Stimulated activated CD8-positive, alpha-beta memory T cell treated with anti-CD3 and anti-CD28 coated beads, Interleukin-4, amount 100 ng/mL, for 1 hour (primary cell): ENCODE results near the gene PRR5.
A peak's percentile ranks its signal among the peaks of the same experiment; 100 is the strongest.
"Not testable (repeated sequence)": the region's sequence is repeated elsewhere in the genome, so short reads cannot be mapped to it uniquely, and the experiment has no call there.

Experiments used
- DNase-seq, 2 donors: peaks; one replicate each; pipeline ENCODE4 v3.0.0-alpha.2; 2020; ENCODE audit warnings: low read depth in 2 of 2, low spot score in 1 of 2

The PRR5 gene

DNA sequence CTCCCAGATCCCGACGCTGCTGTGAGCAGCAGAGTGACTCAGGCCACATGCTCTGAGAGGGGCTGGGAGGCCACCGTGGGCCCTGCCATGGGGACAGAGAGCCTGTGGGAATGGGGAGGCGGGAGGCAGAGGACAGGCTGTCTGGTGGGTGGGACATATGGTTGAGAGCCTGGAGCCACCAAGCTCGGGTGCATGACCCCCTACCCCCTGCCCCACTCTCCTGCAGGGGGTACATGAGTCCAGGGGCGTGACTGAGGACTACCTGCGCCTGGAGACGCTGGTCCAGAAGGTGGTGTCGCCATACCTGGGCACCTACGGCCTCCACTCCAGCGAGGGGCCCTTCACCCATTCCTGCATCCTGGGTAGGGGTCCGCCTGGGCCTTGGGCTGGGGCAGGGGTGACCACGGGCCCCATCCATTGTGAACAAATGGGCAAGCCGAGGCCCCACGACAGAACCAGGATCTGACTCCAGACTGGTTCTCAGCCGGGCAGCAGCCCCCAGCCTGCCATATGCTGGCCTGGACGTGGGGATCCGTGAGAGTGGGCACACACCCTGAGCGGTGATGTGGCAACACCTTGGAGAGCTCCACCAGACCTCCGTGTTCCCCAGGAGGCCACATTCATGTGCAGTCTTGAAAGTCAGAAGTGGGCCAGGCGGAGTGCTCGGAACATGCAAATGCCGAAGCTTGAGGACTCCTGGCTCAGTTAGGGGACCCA lies 33.0 kb downstream of the PRR5 start:
- no peak for DNase-seq

DNA sequence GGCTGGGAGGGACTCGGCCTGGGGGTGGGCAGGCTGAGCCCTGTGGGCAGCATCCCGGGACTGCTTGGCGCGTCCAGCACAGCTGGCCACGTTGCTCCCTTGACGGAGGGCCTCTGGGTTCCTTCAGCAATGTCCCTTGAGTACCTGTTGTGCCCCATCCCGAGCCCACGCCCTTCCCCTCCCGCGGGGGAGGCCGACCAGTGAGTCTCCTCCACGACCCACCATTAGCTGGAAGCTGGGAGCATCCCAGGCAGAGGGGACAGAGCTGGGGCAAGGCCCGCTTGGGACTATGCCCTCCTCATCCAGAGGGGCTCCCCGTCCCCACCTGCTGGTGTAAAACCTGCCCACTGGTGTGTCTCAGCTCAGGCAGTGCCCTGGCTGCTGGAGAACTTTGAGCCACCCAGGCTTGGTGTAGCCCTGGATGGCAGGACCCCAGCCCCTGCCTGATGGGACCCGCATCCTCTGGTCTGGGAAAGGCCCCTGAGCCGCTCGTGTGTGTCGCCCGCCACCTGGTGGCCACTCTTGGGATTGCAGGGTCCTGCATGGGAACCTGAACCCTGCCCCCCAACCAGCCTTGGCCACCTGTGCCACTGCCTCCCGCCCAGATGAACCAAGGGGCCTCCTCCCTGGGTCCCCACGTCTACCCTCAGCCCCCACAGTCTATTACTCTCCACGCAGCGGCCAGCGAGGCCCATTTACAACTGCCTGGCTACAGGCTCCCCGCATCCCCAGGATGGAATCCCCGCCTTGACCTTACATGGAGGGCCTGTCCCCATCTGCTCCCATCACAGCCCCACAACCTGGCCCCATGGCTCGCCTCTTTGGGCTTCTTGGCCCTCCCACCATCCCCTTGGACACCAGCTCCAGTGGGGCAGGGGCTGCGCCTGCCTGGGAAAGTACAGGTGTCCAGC lies 33.8 kb downstream of the PRR5 start:
- DNase-seq, result peak; percentile 74 to 83

DNA sequence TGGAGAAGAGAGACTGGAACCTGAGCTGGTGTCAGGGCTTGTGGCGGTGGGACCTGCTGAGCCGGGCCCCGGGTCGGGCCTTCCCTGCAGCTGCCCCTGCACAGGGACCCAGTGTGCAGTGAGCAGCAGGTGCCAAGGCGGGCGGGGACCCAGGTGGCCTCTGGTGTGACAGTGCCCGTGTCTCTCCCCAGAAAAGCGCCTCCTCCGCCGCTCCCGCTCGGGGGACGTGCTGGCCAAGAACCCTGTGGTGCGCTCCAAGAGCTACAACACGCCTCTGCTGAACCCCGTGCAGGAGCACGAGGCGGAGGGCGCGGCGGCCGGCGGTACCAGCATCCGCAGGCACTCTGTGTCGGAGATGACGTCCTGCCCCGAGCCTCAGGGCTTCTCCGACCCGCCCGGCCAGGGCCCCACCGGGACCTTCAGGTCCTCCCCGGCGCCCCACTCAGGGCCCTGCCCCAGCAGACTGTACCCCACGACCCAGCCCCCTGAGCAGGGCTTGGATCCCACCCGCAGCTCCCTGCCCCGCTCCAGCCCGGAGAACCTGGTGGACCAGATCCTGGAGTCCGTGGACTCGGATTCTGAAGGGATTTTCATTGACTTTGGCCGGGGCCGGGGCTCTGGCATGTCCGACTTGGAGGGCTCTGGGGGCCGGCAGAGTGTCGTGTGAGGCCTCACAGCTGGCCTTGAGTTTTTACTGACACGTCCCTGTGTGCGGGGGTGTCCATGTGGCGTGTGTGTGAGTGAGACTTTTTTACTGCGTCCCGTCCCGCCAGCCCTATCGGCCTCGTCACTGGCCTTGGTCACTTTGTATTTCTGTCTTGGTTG lies 34.8 kb downstream of the PRR5 start:
- DNase-seq, result no peak

DNA sequence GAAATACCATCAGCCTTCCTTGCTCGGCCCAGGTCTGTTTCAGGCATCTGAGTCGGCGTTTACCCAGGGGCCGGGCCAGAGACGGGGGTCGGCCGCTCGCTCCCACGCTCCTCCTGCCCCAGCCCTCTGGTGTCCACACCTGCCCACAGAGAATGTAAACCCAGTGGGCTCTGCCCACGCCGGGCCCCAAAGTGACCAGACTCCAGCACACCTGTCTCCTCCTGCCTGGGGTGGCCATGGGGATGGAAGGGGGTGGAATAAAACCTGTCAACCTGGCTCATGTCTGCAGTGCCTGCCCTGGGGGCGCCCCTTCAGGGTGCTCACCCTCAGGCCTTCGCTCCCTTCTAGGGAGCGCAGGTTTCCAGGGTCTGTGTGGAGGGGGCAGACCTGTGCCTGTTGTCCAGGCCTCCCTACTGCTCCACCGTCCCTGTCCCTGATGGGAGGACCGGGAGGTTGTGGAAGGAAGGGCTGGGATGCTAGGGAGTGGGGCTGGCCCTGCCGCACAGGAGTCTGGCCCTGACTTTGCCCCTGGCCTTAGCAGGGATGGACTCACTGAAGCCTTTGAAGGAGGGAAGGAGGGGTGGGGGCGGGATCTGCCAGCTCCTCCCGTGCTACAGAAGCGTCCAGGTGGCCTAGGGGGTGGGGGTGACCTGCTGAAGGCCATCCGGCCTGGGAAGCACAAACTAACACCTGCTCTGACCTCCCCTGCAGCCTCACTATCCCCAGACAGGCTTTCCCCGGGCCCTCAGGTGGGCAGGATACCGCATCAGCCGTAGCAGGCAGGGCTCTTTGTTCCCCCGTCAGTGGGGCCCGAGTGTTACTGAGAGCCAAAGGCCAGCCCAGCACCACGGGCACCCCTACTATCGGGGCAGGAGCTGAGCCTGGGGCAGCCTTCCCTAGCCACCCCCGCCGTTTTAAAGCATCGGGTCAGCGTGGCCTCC lies 35.7 kb downstream of the PRR5 start:
- DNase-seq, result no peak

DNA sequence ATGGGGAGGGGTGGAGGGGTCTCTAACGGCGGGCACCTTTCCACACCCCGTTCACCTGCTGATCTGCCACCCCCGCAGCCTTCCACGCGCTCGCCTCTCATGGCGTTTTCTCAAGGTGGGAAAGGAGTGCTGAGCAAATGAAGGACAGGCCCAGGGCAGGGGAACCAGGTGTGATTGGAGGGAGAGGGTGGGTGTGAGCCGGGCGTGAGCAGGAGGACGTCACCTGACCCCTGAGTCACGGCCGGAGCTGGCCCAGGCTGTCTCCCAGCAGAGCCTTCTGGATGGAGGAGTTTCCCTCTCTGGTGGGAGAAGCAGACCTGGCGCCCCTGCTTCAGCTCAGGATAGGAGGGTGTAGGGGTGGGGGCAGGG lies 36.3 kb downstream of the PRR5 start:
- no peak for DNase-seq

DNA sequence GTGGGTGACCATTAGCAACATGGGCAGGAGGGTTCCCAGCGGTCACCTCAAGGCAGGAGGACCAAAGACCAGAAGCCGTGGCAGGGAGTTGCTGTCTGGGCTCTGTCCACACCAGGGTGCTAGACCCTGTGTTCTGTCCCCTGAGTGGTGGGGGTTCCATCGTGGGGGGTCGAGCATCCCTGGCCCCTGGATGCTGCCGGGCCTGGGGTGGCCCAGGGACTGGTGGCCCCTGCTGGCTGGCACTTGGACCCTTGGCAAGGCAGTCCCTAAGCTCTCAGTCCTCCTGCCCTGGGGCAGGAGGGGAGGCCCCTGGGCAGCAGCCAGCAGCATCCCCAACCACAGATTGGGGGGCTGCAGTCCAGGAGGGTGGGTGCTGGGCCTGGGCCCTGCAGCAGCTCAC lies 37.0 kb downstream of the PRR5 start:
- no peak for DNase-seq

DNA sequence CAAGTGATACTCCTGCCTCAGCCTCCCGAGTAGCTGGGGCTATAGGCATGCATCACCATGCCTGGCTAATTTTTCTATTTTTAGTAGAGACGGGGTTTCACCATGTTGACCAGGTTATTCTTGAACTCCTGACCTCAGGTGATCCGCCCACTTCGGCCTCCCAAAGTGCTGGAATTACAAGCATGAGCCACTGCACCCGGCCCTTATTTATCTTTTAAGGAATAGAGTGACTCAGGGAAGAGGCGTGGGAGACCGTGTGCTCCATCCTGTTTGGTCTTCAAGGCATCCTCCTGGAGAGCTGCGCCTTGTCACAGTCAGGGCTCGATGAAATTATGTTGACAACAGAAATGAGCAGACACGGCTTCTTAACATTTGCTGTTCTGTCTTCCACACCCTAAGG lies 37.7 kb downstream of the PRR5 start:
- DNase-seq, result not testable (repeated sequence)

DNA sequence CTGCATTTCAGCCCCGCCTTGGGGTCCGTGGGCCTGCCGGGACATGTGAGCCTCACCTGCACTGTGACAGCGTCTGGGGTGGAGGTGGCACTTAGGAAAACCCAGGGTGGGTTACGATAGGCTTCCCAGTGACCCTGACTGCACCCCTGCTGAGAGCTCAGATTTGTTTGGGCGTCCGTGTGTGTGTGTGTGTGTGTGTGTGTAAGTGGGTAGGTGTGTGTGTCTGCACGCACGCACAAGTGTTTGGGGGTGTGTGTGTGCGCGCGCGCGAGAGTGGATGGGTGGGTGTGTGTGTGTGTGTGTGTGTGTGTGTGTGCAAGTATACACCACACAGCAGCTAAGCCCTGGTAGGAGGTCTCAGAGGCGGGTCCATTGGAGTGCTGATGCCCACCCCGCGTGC lies 38.3 kb downstream of the PRR5 start:
- no peak for DNase-seq

DNA sequence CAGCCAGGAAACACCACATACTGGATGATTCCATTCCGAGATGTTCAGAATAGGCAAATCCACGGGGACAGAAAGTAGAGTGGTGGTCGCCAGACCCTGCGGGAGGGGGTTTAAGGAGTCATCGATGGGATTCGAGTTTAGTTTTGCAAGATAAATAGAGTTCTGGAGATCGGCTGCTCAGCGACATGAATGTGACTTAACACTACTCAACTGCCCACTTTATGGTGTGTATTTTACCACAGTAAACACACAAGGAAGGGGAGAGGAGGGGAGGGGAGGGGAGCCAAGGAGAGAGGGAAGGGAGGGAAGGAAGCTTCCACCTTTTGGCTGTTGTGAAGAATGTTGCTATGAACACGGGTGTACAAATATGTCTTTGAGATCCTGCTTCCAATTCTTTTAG lies 39.9 kb downstream of the PRR5 start:
- no peak for DNase-seq

DNA sequence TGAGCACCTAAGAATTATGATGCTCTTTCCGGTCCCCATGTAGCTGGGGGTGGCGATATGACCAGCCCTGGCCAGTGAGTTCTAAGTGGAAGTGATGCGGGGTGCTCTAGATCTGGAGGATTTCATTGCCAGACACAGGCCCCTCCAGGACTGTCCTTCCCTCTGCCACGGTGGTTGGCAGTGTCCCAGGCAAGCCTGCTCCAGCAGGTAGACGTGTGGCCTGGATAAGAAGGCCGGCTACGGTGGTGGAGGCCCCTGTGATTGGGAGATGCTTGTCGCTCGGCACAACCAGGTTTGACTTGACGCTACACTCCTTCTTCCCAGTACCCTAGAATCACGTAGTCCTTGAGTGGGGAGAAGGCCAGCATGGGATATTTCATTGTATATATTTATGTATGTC lies 41.2 kb downstream of the PRR5 start:
- DNase-seq, result no peak

DNA sequence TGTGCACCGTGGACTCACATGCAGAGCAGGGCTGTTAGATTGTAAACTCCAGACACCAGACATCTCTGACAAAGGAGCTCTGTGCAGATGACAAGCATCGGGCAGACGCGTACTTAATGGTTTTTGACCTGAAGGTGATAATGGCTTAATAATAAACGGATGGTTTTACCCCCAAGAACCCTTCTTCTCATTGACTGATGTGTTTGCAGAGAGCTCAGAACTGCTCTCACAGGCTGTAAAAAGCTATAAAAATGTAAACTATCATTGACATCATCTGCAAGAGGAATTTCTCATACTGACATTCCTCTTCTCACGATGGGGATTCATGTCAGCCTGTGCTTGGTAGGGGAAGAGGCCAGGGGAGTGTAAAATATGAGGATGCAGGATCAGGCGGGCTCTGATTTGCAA lies 41.8 kb downstream of the PRR5 start:
- DNase-seq, result no peak

DNA sequence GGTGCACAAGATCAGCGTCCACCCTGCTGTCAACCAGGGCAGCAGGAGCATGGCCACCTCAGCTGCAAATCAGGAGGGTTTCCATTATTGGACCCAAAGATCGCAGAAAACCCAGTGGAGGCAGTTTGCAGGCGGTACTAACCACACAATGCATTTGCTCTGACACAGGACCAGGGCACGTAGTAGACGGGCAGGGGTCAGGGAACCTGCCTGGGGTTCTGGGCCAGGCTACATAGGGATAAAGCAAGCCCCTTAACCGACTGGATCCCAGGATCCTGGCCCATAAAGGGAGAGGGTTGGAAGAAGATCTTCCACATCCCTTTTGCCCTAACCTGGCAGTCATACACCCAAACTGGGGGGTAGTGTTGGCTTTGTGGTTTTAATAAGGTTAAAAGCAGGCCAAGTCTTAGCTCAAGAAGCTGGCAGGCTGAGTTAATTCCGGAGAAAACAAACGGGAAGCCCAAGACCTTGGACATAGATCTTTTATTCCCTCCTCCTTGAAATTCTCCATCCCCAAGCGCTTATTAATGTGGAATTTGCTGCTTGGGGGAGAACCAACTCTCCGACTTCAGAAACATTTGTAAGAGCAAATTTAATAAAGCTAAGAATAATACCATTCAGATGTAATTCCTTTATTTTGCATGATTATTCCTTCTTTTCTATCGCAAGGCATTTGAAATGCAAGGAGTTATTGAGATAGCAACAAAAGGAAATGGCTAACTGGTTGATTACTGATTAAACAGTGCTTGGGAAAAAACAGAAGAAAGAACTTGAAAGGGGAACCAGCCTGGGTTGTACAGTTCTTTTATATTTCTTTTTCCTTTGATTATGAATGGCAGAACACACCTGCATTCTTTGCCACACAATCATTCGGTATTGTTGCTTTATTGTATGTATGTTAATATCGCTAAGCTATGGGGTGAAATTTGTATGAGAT lies 44.1 kb downstream of the PRR5 start:
- DNase-seq, result no peak

DNA sequence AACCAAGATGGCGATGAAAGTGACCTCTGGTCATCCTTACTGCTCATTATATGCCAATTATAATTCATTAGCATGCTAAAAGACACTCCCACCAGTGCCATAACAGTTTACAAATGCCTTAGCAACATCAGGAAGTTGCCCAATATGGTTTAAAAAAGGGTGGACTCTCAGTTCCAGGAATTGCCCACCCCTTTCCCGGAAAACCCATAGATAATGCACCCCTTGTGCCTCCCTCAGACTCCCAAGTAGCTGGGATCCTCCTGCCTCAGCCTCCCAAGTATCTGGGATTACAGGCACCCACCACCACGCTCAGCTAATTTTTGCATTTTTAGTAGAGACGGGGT lies 45.8 kb downstream of the PRR5 start:
- not testable (repeated sequence) for DNase-seq

DNA sequence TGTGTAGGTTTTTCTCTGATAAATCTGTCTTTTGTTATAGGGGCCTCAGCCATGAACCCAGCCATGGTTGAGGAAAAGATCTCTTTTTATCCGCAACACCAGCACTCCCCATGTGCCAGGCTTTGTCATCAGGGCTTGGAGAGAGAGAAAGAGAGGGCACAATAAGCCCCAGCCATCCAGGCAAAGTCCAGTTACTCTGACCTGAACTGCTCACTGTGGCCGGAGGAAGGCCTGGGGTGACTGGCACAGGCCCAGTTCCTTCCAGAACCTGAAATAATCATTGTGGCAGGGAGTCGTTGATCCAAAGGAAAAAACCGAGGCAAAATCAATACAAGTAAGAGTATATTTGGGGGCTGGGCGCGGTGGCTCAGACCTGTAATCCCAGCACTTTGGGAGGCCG lies 46.5 kb downstream of the PRR5 start:
- DNase-seq, result no peak

DNA sequence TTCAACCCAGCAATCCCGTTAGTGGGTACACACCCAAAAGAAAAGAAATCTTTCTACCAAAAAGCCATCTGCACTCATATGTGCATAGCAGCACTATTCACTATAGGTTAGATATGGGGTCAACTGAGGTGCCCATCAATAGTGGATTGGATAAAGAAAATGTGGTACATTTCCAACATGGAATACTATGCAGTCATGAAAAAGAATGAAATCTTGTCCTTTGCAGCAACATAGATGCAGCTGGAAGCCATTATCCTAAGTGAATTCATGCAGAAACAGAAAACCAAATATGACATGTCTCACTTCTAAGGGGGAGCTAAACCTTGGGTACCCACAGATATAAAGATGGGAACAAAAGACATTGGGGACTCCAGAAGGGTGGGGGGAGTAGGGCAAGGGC lies 48.5 kb downstream of the PRR5 start:
- DNase-seq, result no peak

DNA sequence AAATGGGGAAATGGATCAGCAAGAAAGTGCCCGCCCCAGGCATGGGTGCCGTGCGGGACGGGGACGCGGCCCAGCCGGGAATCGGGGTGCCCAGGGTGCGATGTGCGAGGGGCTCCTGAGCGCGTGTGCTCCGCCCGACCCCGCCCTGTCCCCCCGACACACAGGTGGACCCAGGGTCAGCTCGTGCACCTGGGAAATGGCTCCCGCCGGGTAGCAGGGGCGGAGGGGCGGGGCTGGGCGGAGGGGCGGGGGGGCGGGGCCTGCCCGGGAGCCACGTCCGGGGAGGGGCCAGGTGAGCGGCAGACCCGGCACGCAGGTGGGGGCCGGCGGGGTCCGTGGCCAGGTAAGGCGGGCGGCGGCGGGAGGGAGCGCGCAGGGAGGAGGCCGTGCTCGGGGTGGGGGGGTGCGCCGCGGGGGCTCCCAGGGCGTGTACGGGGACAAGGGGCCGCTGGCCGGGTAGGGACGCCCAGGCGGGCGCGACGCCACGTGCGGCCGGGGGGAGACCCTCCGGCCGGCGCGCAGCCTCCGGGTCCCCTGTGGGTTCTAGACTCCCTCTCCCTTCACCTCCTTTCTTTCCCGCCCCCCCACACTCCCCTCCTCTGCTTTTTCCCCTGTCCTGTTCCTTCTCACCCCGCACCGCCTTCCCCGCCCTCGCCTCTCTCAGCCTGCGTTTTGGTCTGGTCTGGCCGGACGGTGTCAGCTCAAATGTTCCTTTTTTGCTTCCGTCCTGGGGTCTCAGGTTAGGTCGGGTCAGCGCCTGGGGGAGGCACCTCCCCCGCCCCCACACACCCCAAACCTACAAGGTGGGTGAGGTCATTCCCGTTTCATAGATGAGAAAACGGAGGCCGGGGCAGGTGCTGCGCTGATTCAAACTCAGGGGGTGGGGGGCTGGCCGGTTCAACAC lies 50.5 kb downstream of the PRR5 start, which contains the start of gene ARHGAP8:
Gene ARHGAP8, plus strand, starts transcription at position 291 of the 904 bp plus-strand sequence. CDS start 33,953 bp downstream, outside the sequence.
- no peak for DNase-seq

DNA sequence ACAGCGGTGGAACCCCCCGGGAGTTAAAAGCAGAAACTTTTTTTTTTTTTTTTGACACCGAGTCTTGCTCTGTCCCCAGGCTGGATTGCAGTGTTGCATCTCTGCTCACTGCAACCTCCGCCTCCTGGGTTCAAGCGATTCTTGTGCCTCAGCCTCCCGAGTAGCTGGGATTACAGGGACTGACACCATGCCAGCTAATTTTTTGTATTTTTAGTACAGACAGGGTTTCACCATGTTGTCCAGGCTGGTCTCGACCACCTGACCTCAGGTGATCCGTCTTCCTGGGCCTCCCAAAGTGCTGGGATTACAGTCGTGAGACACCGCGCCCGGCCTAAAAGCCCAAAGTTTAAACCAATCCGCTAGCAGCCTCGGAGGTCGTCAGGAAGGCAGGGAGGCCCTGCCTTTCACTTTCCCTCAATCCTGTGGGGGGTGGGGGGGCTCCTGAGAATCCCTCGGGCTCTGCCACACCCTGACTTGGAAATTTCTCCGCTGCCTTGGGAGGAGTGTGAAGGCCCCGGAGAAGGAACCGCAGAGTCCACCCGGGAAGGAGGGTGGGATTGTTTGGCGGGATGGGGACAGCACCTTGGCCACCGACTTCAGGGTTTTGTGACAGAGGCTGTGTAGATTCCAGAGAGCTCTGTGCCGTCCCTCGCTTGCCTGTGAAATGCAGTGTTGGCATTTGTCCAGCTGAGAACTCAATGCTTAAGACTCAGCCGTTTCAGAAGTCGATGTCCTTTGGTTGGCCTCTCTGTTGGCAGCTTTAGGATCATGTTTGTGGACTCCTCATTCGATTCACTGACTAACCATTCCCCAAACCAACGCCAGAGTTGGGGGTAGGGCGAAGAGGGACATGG lies 51.4 kb downstream of the PRR5 start:
- no peak for DNase-seq

DNA sequence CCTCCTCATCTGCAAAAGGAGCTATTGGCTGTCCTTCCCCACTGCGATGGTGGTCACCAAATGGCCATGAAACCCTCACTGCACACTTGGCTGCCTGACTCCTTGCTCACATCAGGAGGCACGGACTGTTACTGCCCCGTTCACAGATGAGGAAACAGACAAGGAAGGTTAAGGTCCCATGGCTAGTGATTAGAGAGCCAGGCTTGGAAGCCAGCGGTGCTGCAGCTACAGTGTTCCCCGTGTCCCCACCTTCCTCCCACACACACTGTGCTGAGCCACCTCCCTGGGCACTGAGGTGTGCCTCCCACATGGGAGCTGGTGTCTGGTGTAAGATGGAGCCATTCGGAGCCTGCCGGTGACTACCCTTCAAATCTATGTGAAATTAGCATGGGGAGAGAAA lies 53.0 kb downstream of the PRR5 start:
- no peak for DNase-seq
